22Rv1 (cell line): ENCODE results near the gene MAP3K14.

Source experiments
- H3K27ac ChIP-seq: fragments of 450-650 bp; 2 replicates; pipeline ENCODE4 v1.5.1; 2017
- CTCF ChIP-seq: fragments of 450-650 bp; IDR thresholded peaks from 2 replicates; pipeline ENCODE4 v1.5.1; 2017; ENCODE audit warnings: mild to moderate bottlenecking
- ZFX ChIP-seq: fragments of 450-650 bp; IDR thresholded peaks from 2 replicates; pipeline ENCODE4 v1.6.1; 2017; ENCODE audit warnings: antibody characterized with exemption, borderline replicate concordance

The MAP3K14 gene

GRCh38 chr17:45332989-45333701 lies 16.3 kb upstream of the MAP3K14 start:
- H3K27ac ChIP-seq = no peak overlapping the region
- TF ChIP-seq CTCF (no peak), ZFX (no peak)

GRCh38 chr17:45332505-45332904 lies 15.7 kb upstream of the MAP3K14 start:
- H3K27ac ChIP-seq = no peak overlapping the region
- TF ChIP-seq CTCF (no peak), ZFX (no peak)

- no peak overlapping the region for H3K27ac ChIP-seq
- TF ChIP-seq ZFX (no peak), CTCF (no peak)
These were observed 9.8 kb upstream of the MAP3K14 start for GRCh38 chr17:45326626-45327025.

GRCh38 chr17:45325810-45326209 lies 9.0 kb upstream of the MAP3K14 start:
- TF ChIP-seq ZFX (no peak), CTCF (no peak)
- H3K27ac ChIP-seq = no peak overlapping the region

GRCh38 chr17:45324336-45324735 lies 7.5 kb upstream of the MAP3K14 start:
- no peak overlapping the region for H3K27ac ChIP-seq
- TF ChIP-seq ZFX = no peak
- no peak for TF ChIP-seq CTCF

GRCh38 chr17:45322168-45322567 lies 5.3 kb upstream of the MAP3K14 start:
- H3K27ac ChIP-seq = no peak overlapping the region
- TF ChIP-seq CTCF (no peak), ZFX (no peak)

GRCh38 chr17:45320931-45321461 lies 4.2 kb upstream of the MAP3K14 start:
- peak overlapping the region; percentile 58 for H3K27ac ChIP-seq
- TF ChIP-seq ZFX (no peak), CTCF (no peak)
